Tibial nerve (tissue), 4 donors: ENCODE measurements around the gene CCDC78. TPM values are rescaled to one million over a fixed set of nuclear protein-coding genes. Genes with fewer than 3 reads are reported as not detected.

Experiments used
- DNase-seq, 2 donors: peaks; one replicate each; pipeline ENCODE4 v3.0.0-alpha.2; 2019; ENCODE audit warnings: low spot score in 2 of 2
- H3K27ac ChIP-seq, 4 donors: fragments of 200-600 bp; sonication (generic) in 3 of 4; one replicate each; pipeline ENCODE4 v1.5.1; 2017 to 2019; ENCODE audit warnings: mild to moderate bottlenecking in 1 of 4
- H3K27me3 ChIP-seq, 2 donors: fragments of 200-600 bp; sonication (generic) in 1 of 2; one replicate each; pipeline versions ENCODE4 v1.5.1 to v1.6.0; 2017 to 2019
- H3K36me3 ChIP-seq, 3 donors: fragments of 200-600 bp; sonication (generic); one replicate each; pipeline ENCODE4 v1.5.1; 2018 to 2019
- H3K4me1 ChIP-seq, 4 donors: fragments of 200-600 bp; sonication (generic) in 3 of 4; one replicate each; pipeline ENCODE4 v1.5.1; 2017 to 2019
- H3K4me3 ChIP-seq, 4 donors: fragments of 200-600 bp; sonication (generic) in 3 of 4; one replicate each; pipeline ENCODE4 v1.5.1; 2017 to 2019; ENCODE audit warnings: mild to moderate bottlenecking in 1 of 4, moderate library complexity in 1 of 4
- H3K9me3 ChIP-seq, 4 donors: fragments of 200-600 bp; sonication (generic) in 3 of 4; one replicate each; pipeline ENCODE4 v1.5.1; 2017 to 2019
- EP300 ChIP-seq, 2 donors: sonication (generic); formaldehyde crosslinking; IDR thresholded peaks; one replicate each; pipeline ENCODE4 v1.6.1; 2017; ENCODE audit warnings: antibody characterized with exemption in 2 of 2, mild to moderate bottlenecking in 1 of 2
- POLR2A ChIP-seq, 2 donors: fragments of 450-650 bp; IDR thresholded peaks; one replicate each; pipeline ENCODE4 v1.6.1; 2017; ENCODE audit warnings: antibody characterized with exemption in 2 of 2, mild to moderate bottlenecking in 2 of 2, moderate library complexity in 2 of 2
- WGBS, 2 donors: methylation state at CpG; one replicate each; pipeline ENCODE4 v1.1.5; 2018; 5-methylcytosine and 5-hydroxymethylcytosine counted together
- total RNA-seq, 4 donors: library from RNA; depleted of rRNA; stranded (reverse); fragments of >200 nt; gene quantifications; one replicate each; pipeline ENCODE4 v1.1.0, GENCODE V29; 2016
- TF ChIP-seq, protein P1 (sequence below), 5 experiments: fragments of 200-600 bp in 3 of 5; fragments of 450-650 bp in 2 of 5; sonication (generic) in 3 of 5; IDR thresholded peaks; one replicate each; pipeline ENCODE4 v1.5.1; 2016 to 2019; ENCODE audit warnings: antibody characterized with exemption in 5 of 5, mild to moderate bottlenecking in 3 of 5, moderate library complexity in 2 of 5

CCDC78 gene
- total RNA-seq, 4 donors from 2014 or later: 0.63 to 7.5 (median 3.0) TPM

DNA sequence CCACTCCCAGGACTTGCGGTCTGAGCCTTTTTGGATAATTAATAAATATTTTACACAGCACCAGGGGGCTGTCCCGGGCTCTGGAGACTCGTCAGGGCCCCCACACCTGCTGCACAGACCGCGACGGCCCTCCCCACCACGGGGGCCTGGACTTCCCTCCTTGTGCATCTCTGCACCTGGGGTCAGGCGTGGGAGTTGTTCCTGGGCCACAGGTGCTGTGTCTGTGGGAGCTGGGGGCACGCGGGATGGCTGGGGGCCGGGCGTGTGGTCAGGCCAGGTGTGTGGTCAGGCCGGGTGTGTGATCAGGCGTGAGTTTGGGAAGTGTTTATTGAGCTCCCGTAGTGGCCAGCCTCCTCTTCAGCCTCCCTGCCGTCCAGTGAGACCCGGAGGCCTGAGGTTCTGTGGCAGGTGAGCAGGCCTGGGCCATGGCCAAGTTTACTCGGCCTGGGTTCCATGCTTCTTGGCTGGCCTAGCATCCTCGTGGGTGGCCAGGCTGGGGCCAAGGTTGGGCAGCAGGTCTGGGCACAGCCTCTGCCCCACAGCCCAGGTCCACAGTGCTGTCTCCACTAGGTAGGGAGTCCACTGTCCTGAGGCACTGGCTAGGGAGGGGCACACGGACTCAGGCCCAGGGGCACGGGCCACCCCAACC is 47.9 kb downstream of the CCDC78 start:
- DNase-seq: no peak
- 78 to 90% methylated on average over 3 to 21 of the region's 21 CpGs for WGBS, 2 donors
- TF ChIP-seq EP300 (IDR thresholded peaks at IDR 0.05) (no peak), POLR2A (IDR thresholded peaks at IDR 0.05) (no peak)
- TF ChIP-seq, protein P1, sequence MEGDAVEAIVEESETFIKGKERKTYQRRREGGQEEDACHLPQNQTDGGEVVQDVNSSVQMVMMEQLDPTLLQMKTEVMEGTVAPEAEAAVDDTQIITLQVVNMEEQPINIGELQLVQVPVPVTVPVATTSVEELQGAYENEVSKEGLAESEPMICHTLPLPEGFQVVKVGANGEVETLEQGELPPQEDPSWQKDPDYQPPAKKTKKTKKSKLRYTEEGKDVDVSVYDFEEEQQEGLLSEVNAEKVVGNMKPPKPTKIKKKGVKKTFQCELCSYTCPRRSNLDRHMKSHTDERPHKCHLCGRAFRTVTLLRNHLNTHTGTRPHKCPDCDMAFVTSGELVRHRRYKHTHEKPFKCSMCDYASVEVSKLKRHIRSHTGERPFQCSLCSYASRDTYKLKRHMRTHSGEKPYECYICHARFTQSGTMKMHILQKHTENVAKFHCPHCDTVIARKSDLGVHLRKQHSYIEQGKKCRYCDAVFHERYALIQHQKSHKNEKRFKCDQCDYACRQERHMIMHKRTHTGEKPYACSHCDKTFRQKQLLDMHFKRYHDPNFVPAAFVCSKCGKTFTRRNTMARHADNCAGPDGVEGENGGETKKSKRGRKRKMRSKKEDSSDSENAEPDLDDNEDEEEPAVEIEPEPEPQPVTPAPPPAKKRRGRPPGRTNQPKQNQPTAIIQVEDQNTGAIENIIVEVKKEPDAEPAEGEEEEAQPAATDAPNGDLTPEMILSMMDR (IDR thresholded peaks at IDR 0.05): no peak
- Histone ChIP-seq H3K9me3 (no peaks in the 10 kb centered on the region), H3K4me3 (no peak overlapping the region), H3K36me3 (peaks cover 0 to 37% (median 15%) of the 10 kb centered on the region in 3 donors), H3K27ac (no peak overlapping the region), H3K27me3 (no peaks in the 10 kb centered on the region), H3K4me1 (peaks cover 0 to 59% (median 40%) of the 10 kb centered on the region in 4 donors)

DNA sequence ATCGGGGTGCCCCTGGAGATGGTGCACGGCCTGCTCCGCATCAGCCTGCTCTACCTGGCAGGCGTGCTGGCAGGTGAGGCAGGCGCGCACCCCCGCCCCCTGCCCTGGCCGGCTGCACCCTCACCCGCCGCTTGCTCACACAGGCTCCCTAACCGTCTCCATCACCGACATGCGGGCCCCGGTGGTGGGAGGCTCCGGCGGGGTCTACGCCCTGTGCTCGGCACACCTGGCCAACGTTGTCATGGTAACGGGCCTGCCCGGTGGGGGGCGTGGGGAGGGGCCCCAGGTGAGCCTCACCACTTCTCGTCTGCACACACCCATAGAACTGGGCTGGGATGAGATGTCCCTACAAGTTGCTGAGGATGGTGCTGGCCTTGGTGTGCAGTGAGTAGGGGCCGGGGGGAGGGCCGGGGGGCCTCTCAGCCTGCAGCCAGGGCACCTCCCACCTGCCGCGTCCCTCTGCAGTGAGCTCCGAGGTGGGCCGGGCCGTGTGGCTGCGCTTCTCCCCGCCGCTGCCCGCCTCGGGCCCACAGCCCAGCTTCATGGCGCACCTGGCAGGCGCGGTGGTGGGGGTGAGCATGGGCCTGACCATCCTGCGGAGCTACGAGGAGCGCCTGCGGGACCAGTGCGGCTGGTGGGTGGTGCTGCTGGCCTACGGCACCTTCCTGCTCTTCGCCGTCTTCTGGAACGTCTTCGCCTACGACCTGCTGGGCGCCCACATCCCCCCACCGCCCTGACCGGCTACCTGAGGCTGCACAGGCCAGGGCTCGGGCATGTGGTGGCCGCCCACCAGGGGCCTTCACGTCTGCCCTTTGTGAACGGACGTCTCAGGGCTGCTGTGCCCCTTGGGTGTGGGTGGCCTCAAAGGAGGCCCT is 48.7 kb downstream of the CCDC78 start:
- no peaks in the 10 kb centered on the region for H3K27me3 ChIP-seq
- DNase-seq: no peak
- H3K4me1 ChIP-seq: peaks cover 0 to 51% (median 32%) of the 10 kb centered on the region in 4 donors
- H3K4me3 ChIP-seq: no peak overlapping the region
- H3K36me3 ChIP-seq: peaks cover 0 to 37% (median 9%) of the 10 kb centered on the region in 3 donors
- no peak overlapping the region for H3K27ac ChIP-seq
- TF ChIP-seq, protein P1 (IDR thresholded peaks at IDR 0.05): no peak
- TF ChIP-seq POLR2A (IDR thresholded peaks at IDR 0.05) (no peak), EP300 (IDR thresholded peaks at IDR 0.05) (no peak)
- 58 to 62% methylated on average over 30 to 42 of the region's 57 CpGs for WGBS, 2 donors
- no peaks in the 10 kb centered on the region for H3K9me3 ChIP-seq

DNA sequence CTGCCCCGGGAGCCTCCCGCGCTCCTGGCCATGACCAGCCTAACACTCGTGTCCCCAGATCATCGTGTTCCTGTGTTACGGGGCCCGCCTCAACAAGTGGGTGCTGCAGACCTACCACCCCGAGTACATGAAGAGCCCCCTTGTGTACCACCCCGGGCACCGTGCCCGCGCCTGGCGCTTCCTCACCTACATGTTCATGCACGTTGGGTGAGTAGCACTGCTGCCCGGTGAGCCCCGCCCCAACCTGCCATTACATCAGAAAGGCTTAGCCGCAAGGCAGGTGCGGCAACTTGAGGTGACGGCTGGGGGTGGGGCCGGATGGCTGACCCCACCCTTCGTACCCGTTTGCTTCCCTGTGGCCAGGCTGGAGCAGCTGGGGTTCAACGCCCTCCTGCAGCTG is 49.3 kb downstream of the CCDC78 start:
- no peak for DNase-seq
- Histone ChIP-seq H3K4me3 (no peak overlapping the region), H3K27ac (no peak overlapping the region), H3K4me1 (peaks cover 0 to 45% (median 28%) of the 10 kb centered on the region in 4 donors), H3K27me3 (no peaks in the 10 kb centered on the region), H3K36me3 (peaks cover 0 to 37% (median 3%) of the 10 kb centered on the region in 3 donors), H3K9me3 (no peaks in the 10 kb centered on the region)
- TF ChIP-seq, protein P1 (IDR thresholded peaks at IDR 0.05): no peak
- TF ChIP-seq POLR2A (IDR thresholded peaks at IDR 0.05) (no peak), EP300 (IDR thresholded peaks at IDR 0.05) (no peak)
- WGBS, 2 donors: 73 to 82% methylated on average over 18 to 21 of the region's 23 CpGs

DNA sequence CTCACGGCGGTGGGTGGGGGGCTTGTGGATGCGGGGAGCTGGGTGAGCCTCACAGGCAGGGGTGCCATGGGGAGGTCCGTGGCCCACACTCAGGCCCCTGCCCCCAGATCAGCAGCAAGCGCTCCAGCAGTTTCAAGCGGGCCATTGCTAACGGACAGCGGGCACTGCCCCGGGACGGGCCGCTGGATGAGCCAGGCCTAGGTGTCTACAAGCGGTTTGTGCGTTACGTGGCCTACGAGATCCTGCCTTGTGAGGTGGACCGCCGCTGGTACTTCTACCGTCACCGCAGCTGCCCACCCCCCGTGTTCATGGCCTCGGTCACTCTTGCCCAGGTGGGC is 49.7 kb downstream of the CCDC78 start:
- H3K27ac ChIP-seq: no peak overlapping the region
- no peak for DNase-seq
- H3K27me3 ChIP-seq: no peaks in the 10 kb centered on the region
- H3K9me3 ChIP-seq: no peaks in the 10 kb centered on the region
- no peak overlapping the region for H3K4me3 ChIP-seq
- TF ChIP-seq POLR2A (IDR thresholded peaks at IDR 0.05) (no peak), EP300 (IDR thresholded peaks at IDR 0.05) (no peak)
- TF ChIP-seq, protein P1 (IDR thresholded peaks at IDR 0.05): no peak
- peaks cover 0 to 37% (median 0%) of the 10 kb centered on the region in 3 donors for H3K36me3 ChIP-seq
- 79 to 86% methylated on average over 18 to 20 of the region's 21 CpGs for WGBS, 2 donors
- H3K4me1 ChIP-seq: peaks cover 0 to 41% (median 24%) of the 10 kb centered on the region in 4 donors
